ENCODE results near the gene MLF2.
A peak's percentile ranks its signal among the peaks of the same experiment; 100 is the strongest.

DNA sequence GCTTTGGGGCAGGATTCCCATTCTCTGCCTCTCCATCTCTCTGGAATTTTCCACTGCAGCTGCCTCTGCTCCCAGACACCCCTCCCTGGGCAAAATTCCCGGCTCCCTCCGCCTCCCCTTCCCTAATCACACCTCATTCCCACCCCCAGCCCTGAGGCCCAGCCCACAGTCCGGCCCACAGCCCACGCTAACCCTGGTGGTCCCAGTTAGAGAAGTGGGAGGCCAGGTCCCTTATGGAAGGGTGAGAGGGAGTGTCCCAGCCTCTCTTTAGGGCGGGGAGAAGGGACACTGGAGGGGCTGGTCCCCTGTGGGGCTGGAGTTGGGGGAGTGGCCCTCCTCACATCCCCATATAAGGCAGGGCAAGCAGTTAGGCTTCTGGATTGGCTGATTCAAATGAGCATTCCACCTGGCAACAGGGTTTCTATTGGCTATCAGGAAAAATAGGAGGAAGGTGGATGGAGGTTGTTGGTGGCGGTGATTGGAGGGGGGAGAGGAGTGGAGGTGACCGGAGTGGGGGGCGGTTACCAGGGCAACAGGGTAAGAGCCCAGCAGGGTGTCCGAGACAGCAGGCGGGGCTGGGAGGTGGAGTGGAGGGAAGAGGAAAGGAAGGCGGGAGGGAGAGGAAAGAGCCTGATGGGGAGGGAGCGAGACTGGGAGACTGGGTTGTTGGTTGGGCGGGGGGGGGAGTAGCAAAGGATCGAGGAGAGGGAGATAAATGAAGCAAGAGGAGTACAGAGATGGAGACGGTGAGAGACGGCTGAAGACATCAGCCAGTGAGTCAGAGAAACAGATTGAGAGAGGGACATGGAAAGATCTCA, 11.3 kb upstream of the MLF2 start:
- peak in 1 of 4 donors; percentile 5 for TF ChIP-seq POLR2A (IDR thresholded peaks at IDR 0.05)
- TF ChIP-seq, protein P1, sequence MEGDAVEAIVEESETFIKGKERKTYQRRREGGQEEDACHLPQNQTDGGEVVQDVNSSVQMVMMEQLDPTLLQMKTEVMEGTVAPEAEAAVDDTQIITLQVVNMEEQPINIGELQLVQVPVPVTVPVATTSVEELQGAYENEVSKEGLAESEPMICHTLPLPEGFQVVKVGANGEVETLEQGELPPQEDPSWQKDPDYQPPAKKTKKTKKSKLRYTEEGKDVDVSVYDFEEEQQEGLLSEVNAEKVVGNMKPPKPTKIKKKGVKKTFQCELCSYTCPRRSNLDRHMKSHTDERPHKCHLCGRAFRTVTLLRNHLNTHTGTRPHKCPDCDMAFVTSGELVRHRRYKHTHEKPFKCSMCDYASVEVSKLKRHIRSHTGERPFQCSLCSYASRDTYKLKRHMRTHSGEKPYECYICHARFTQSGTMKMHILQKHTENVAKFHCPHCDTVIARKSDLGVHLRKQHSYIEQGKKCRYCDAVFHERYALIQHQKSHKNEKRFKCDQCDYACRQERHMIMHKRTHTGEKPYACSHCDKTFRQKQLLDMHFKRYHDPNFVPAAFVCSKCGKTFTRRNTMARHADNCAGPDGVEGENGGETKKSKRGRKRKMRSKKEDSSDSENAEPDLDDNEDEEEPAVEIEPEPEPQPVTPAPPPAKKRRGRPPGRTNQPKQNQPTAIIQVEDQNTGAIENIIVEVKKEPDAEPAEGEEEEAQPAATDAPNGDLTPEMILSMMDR (IDR thresholded peaks at IDR 0.05) = no peak
